ENCODE measurements around the gene NNAT.

DNA sequence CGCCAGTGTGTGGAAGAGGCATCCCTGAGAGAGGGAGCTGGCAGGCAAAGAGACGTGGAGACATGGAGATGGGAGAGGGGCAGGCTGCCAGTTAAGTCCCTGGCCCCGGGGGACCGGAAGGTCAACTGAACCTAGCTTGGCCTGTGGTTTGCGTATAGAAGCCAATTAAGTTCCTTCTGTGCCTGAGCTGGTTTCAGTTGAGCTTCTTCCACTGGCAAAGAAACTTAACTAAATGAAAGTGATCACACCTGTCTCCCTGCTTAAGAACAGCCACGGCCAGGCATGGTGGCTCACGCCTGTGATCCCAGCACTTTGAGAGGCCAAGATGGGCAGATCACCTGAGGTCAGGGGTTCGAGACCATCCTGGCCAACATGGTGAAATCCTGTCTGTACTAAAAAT is 26.7 kb upstream of the NNAT start:
- TF ChIP-seq, protein P1, sequence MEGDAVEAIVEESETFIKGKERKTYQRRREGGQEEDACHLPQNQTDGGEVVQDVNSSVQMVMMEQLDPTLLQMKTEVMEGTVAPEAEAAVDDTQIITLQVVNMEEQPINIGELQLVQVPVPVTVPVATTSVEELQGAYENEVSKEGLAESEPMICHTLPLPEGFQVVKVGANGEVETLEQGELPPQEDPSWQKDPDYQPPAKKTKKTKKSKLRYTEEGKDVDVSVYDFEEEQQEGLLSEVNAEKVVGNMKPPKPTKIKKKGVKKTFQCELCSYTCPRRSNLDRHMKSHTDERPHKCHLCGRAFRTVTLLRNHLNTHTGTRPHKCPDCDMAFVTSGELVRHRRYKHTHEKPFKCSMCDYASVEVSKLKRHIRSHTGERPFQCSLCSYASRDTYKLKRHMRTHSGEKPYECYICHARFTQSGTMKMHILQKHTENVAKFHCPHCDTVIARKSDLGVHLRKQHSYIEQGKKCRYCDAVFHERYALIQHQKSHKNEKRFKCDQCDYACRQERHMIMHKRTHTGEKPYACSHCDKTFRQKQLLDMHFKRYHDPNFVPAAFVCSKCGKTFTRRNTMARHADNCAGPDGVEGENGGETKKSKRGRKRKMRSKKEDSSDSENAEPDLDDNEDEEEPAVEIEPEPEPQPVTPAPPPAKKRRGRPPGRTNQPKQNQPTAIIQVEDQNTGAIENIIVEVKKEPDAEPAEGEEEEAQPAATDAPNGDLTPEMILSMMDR (conservative IDR thresholded peaks at IDR 0.05 in 1 of 2, IDR thresholded peaks at IDR 0.05 in 1 of 2; ENCODE audit: low read depth in 1 of 2, low read length in 2 of 2), result no peak
- TF ChIP-seq EZH2 (IDR thresholded peaks at IDR 0.05; ENCODE audit: low read length, missing control alignments), result no peak

All from fibroblast of lung (primary cell).